A549 treated with RU486 at 1 μM for 4 hours (cell line): ENCODE results near the gene PSMG3. TPM values are rescaled to one million over a fixed set of nuclear protein-coding genes. Genes with fewer than 3 reads are reported as not detected.

Experiments
- total RNA-seq: library from RNA; stranded (reverse); fragments of 200-300 nt; extraction: Qiagen RNA extraction; gene quantifications from 5 replicates; pipeline ENCODE4 v1.2.3, GENCODE V29; 2022; ENCODE audit warnings: low read depth

PSMG3 gene
- 82.9 to 114 TPM (median 108 TPM) in 5 replicates for total RNA-seq

GRCh38 chr7:1569833-1570632, at the start of gene PSMG3:
Gene PSMG3 (minus strand): TSS chr7:1570032. CDS start chr7:1569339, 693 bp downstream.

GRCh38 chr7:1555813-1556543, 13.9 kb downstream of the PSMG3 start, which contains the start of gene TMEM184A:
Gene TMEM184A (minus strand): TSS chr7:1556205. CDS start chr7:1555484, 721 bp downstream.

Other genes with a start within 250 kb of the PSMG3 start
- 19.8 to 31.5 TPM (median 26.5 TPM) in 5 replicates for gene MICALL2, start 110.6 kb downstream of the PSMG3 start, total RNA-seq
- gene INTS1, start 65.6 kb downstream of the PSMG3 start, total RNA-seq: 41.0 to 63.9 TPM (median 62.3 TPM) in 5 replicates
- gene MAFK, start 39.3 kb downstream of the PSMG3 start, total RNA-seq: 53.5 to 106 TPM (median 89.6 TPM) in 5 replicates
- 9.0 to 17.3 TPM (median 12.6 TPM) in 5 replicates for gene TMEM184A, start 13.8 kb downstream of the PSMG3 start, total RNA-seq
- 0.32 to 0.59 TPM (median 0.39 TPM) in 5 replicates for gene ELFN1, start 100.2 kb upstream of the PSMG3 start, total RNA-seq